A673 (cell line): ENCODE measurements around the gene CCNI. TPM values are rescaled to one million over a fixed set of nuclear protein-coding genes. Genes with fewer than 3 reads are reported as not detected.

ENCODE experiments used
- BruUV-seq: library from RNA; stranded (reverse); fragments of 400-500 nt; replicated peaks from 2 replicates; lab custom pipeline; 2021; lab: Mats Ljungman, UMichigan
- CTCF ChIA-PET: fragments of 300-600 bp; sonication (Branson Sonifier 250); formaldehyde crosslinking; loops from one replicate; lab custom pipeline; 2022; ENCODE audit warnings: antibody characterized with exemption; lab: Charles Lee
- POLR2A ChIA-PET: fragments of 300-600 bp; sonication (Branson Sonifier 250); formaldehyde crosslinking; loops from one replicate; lab custom pipeline; 2022; ENCODE audit warnings: antibody characterized with exemption; ENCODE audit not compliant: low non-redundant PET; lab: Charles Lee
- DNase-seq: peaks from one replicate; pipeline ENCODE4 v3.0.0-alpha.2; 2015; ENCODE audit warnings: low spot score
- H3K27ac ChIP-seq: fragments of 200-600 bp; sonication (generic); 2 replicates; pipeline ENCODE4 v1.5.1; 2016; ENCODE audit warnings: mixed run types, low read depth, mild to moderate bottlenecking, mixed read lengths, antibody characterized with exemption, low read length; ENCODE audit not compliant: poor library complexity, severe bottlenecking
- H3K27me3 ChIP-seq: fragments of 200-600 bp; sonication (generic); replicated peaks from 2 replicates; pipeline ENCODE4 v1.6.1; 2017; ENCODE audit warnings: mixed run types, low read depth, mild to moderate bottlenecking, mixed read lengths, antibody characterized with exemption, low read length; ENCODE audit not compliant: insufficient read depth, poor library complexity
- H3K36me3 ChIP-seq: fragments of 200-600 bp; sonication (generic); 2 replicates; pipeline ENCODE4 v1.6.1; 2016; ENCODE audit warnings: mixed run types, mild to moderate bottlenecking, mixed read lengths, antibody characterized with exemption, low read length; ENCODE audit not compliant: insufficient read depth, poor library complexity, severe bottlenecking
- H3K4me1 ChIP-seq: fragments of 200-600 bp; sonication (generic); 2 replicates; pipeline ENCODE4 v1.6.1; 2017; ENCODE audit warnings: mixed run types, mild to moderate bottlenecking, mixed read lengths, antibody characterized with exemption, low read length; ENCODE audit not compliant: insufficient read depth, poor library complexity, severe bottlenecking
- H3K4me3 ChIP-seq: fragments of 200-600 bp; sonication (generic); 2 replicates; pipeline ENCODE4 v1.5.1; 2016; ENCODE audit warnings: low read depth, mixed run types, mild to moderate bottlenecking, mixed read lengths, low read length; ENCODE audit not compliant: poor library complexity, severe bottlenecking
- H3K9me3 ChIP-seq: fragments of 200-600 bp; sonication (generic); 2 replicates; pipeline ENCODE4 v1.6.1; 2016; ENCODE audit warnings: mixed run types, low read depth, mild to moderate bottlenecking, mixed read lengths, antibody characterized with exemption, low read length; ENCODE audit not compliant: poor library complexity, severe bottlenecking
- CTCF ChIP-seq: fragments of 300-800, 200-600 bp; sonication (generic); conservative IDR thresholded peaks from 2 replicates; pipeline ENCODE4 v1.5.1; 2017; ENCODE audit warnings: low read depth, mild to moderate bottlenecking, antibody characterized with exemption, low read length, moderate library complexity, mixed read lengths
- EZH2 ChIP-seq: fragments of 200-600 bp; sonication (generic); IDR thresholded peaks from 2 replicates; pipeline ENCODE4 v1.6.1; 2017; ENCODE audit warnings: borderline replicate concordance, low read depth, mild to moderate bottlenecking, mixed read lengths, antibody characterized with exemption, low read length; ENCODE audit not compliant: poor library complexity, severe bottlenecking
- intact Hi-C: fragments of 100-400 bp; cut with micrococcal nuclease; formaldehyde crosslinking; loops from one replicate; pipeline ENCODE4 v1.10.0; 2022; ENCODE audit not compliant: unreplicated experiment
- total RNA-seq: library from RNA; stranded (reverse); gene quantifications from 2 replicates; pipeline ENCODE4 v1.2.3, GENCODE V29; 2021

Gene CCNI
- total RNA-seq, 1 experiment from 2014 or later, result 134 TPM

- intact Hi-C loops, result no loop called here
- Histone ChIP-seq H3K4me3 (no peak overlapping the region), H3K4me1 (peaks cover 22% of the 10 kb centered on the region), H3K36me3 (peaks cover 18% of the 10 kb centered on the region), H3K27me3 (no peaks in the 10 kb centered on the region), H3K9me3 (no peaks in the 10 kb centered on the region), H3K27ac (no peak overlapping the region)
- BruUV-seq, result no TSS peak
- ChIA-PET POLR2A (no interaction called here), CTCF (no interaction called here)
- DNase-seq, result no peak
- no peak for TF ChIP-seq CTCF
- TF ChIP-seq EZH2, result no peak
Measured at GRCh38 chr4:77026322-77026704, 49.5 kb downstream of the CCNI start.

- POLR2A ChIA-PET, result no interaction called here
- intact Hi-C loops, result no loop called here
Measured at GRCh38 chr4:77025643-77026321, 50.0 kb downstream of the CCNI start.

DNA sequence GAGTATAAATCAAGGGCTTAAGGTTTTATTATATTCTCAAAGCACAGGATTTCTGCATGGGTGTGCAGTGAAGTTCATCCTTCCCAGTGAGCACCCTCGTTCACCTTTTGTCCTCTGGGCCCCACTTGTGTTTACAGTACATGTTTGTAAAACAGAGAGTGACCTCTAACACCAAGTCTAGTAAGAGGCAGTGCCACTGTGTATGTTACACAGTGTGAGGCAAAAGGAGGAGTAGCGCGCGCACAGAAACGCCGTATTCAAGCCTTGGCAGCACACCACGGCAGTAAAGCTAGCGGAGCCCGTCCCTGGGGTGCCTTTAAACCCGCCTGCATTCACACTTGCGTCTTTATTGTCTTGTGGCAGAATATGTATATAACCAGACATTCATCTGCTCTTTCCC, 51.9 kb downstream of the CCNI start:
- POLR2A ChIA-PET, result no interaction called here
- Histone ChIP-seq H3K27ac (no peak overlapping the region), H3K4me1 (peaks cover 22% of the 10 kb centered on the region), H3K9me3 (no peaks in the 10 kb centered on the region), H3K36me3 (peaks cover 11% of the 10 kb centered on the region), H3K4me3 (no peak overlapping the region), H3K27me3 (no peaks in the 10 kb centered on the region)
- CTCF ChIA-PET, result interaction anchor here (0.5 kb wide), 1 partner anchor 266 kb away, joined by 6 read pairs; no protein-coding TSS in a partner anchor
- no peak for TF ChIP-seq EZH2
- no TSS peak for BruUV-seq
- peak; percentile 50 for DNase-seq
- intact Hi-C loops, result no loop called here

More at GRCh38 chr4:77025643-77026321, 50.0 kb downstream of the CCNI start:
- BruUV-seq, result no TSS peak
- TF ChIP-seq EZH2 (no peak), CTCF (no peak)
- CTCF ChIA-PET, result no interaction called here
- Histone ChIP-seq H3K36me3 (peaks cover 13% of the 10 kb centered on the region), H3K4me1 (peaks cover 22% of the 10 kb centered on the region), H3K4me3 (no peak overlapping the region), H3K9me3 (no peaks in the 10 kb centered on the region), H3K27ac (no peak overlapping the region), H3K27me3 (no peaks in the 10 kb centered on the region)
- no peak for DNase-seq
